ENCODE results near the gene SLC66A2.

Gene SLC66A2

DNA sequence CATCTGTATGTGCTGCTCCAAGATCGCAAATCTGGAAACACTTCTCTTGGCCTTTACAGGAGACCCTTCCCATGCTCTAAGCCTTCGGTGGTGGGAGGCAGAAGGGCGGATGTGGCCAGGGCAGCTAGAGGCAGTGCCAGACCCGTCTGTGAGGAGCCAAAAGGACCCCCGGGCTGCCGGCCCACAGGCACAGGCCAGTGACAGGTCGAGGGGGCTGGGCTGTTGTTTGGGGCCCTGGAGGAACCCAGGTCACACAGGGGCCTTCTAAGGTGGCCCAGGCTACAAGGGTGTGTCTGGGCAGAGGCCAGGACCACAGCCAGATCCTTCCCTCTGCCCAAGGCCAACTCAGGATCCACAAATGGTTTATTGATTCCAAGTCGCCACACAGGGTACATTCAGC, 49.4 kb downstream of the SLC66A2 start:
- DNase-seq (ENCODE audit: low spot score) = no peak

DNA sequence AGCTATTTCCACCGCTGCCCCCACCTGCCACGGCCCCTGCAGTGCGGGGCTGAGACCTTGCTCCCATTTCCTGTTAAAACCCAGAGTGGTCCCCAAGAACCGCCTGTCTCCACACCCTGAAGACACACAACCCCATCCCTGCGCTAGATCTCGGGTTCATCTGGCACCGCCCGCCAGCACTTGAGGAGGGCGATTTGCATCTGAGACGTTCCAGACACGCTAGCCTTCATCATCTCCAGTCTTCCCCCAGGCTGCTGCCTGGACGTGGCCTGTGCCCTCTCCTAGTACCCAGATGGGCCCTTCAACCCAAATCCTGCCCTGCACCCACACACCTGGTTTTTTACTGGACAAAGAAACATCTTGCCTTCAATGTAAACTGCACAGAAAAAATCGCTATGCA, 49.8 kb downstream of the SLC66A2 start:
- DNase-seq (ENCODE audit: low spot score) = no peak

DNA sequence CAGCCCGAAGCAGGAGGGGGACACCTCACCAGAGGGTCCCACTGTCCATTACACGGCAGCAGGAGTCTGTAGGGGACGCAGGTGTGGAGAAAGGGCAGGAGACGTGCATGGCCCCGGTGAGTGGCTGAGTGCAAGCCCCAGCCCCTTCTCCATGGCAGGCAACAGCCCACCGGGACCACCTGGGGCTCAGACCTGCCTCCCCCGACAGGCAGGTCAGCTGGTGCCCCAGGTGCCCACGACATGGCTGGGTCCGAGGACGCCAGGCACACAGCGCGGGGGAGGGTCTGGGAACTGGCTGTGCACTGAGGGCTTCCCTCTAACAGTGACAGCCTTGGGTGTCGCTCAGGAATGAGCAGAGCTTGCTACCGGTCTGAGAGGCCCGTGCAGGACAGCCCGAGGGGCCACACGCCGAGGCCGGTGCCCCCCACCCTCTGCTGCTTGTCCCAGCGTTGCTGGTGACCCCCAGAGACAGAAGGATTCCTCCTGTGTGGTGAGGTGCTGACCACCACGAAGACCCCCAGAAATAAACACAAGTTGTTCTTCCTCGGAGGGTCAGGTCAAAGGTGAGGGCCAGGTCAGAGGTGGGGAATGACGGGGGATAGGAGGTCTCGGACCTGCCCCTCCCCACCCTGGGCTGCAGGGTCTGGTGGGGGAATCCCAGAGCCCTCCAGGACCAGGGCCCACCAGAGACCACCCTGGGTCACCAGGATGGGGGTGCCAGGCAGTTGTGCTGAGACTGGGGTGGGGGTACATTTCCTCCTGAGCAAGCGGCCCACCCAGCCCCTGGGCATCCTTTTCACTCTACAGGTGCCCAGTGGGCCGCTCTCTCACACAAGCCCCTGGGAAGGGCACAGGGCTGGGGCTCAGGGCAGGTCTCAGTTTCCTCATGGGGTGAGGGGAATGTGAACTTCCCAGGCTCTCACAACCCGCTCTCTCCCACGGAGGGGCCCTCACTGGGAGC, 50.6 kb downstream of the SLC66A2 start:
- no peak for DNase-seq (ENCODE audit: low spot score)

DNA sequence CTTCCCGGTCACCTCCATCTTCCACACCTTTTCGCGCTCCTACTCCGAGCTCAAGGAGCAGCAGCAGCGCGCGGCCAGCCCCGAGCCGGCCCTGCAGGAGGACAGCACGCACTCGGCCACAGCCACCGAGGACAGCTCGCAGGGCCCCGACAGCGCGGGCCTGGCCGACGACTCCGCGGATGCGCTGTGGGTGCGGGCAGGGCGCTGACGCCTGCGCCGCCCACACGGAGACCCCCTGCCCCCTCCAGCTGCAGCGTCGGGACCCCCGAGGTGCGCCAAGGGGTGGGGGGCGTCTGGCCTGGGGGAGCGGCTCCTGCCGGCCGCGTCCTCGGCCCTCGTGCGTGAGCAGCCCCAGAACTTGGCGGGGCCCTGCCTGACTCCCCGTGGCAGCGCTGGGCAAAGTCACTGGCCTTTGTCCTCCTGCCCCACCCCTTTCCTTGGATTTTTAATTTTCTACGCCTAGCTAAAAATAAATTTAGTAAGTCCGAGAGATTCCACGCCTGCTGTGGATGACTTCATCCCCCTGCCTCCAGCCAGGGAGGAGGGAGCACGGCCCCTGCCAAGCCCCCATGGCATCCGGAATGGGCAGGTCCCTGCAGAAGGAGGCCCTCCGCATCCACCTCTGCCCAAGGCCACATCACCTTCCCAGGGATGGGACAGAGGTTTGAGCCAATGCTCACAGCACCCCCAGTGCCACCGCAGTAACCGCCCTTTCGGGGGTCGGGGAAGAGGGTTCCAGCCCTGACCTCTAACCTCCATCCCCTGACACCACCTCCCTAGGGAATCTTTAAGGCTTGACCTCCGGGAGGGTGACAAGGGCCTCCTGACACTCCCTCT, 51.6 kb downstream of the SLC66A2 start:
- no peak for DNase-seq (ENCODE audit: low spot score)

DNA sequence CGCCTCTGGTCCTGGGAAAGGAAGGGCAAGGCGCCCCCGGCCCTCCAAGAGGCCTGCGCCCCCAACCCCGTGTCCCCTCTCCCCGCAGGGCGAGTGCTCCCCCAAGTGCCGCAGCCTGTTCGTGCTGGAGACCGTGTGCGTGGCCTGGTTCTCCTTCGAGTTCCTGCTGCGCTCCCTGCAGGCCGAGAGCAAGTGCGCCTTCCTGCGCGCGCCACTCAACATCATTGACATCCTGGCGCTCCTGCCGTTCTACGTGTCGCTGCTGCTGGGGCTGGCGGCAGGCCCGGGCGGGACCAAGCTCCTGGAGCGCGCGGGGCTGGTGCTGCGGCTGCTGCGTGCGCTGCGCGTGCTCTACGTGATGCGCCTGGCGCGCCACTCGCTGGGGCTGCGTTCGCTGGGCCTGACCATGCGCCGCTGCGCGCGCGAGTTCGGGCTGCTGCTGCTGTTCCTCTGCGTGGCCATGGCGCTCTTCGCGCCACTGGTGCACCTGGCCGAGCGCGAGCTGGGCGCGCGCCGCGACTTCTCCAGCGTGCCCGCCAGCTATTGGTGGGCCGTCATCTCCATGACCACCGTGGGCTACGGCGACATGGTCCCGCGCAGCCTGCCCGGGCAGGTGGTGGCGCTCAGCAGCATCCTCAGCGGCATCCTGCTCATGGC, 52.4 kb downstream of the SLC66A2 start:
- no peak for DNase-seq (ENCODE audit: low spot score)

DNA sequence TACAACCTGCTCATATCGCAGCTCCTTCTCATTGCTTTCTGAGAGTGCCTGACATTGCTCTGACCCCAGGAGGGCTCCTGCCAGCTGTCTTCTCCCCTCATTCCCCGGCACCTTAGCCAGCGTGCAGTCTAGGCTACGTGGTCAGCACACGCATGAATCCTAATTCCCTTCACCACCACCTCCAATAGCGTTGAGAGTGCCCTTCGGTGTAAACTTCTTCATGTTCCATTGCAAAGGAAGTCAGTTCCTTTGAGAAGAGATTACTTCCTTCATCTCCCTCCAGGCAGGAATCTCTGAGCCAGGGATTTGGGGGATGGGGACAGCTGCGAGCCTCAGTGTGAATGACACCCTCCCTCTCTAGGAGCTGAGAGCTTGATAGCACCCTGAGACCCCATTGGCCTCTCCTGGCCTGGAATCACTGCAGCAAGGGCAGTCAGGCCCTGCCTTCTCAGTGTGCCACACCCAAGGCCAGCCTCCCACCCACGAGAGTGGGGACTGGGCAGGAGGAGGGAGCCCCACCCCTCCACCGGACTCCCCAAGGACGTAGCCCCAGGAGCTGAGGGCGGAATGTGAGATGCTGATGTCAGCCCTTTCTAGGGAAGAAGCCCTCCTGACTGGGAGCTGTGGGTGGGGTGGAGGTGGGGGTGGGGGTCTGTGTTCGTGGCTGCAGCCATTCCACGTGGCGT, 53.4 kb downstream of the SLC66A2 start:
- no peak for DNase-seq (ENCODE audit: low spot score)

DNA sequence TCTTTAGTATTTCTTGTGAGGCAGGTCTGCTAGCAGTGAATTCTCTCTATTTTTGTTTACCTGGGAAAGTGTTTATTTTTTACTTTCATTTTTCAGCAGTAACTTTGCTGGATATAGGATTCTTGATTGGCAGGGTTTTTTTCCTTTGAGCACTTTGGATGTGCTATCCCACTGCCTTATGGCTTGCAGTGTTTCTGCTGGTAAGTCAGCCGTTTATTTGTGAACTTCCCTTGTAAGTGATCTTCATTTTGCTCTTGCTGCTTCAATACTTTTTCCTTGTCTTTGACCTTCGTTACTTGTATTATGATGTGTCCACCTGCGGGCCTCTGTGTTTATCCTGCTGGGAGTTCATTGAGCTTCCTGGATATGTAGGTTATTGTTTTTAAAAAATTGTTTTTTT, 54.7 kb downstream of the SLC66A2 start:
- DNase-seq (ENCODE audit: low spot score) = no peak

DNA sequence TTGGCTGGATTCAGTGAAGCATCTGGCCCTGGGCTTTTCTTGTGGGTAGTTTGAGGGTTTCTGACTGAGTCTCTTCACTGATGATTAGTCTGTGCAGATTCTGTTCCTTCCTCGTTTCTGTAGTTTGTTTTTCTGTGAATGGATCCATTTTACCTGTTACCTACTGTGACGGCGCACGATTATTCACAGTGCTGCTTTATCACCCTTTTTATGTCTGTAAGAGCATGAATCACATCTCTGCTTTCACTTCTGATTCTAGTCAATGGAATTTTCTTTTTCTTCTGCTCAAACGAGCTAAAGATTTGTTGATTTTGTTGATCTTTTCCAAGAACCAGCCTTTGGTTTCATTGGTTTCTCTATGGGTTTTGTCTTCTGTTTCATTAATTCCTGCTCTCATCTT, 60.8 kb downstream of the SLC66A2 start:
- no peak for DNase-seq (ENCODE audit: low spot score)

DNA sequence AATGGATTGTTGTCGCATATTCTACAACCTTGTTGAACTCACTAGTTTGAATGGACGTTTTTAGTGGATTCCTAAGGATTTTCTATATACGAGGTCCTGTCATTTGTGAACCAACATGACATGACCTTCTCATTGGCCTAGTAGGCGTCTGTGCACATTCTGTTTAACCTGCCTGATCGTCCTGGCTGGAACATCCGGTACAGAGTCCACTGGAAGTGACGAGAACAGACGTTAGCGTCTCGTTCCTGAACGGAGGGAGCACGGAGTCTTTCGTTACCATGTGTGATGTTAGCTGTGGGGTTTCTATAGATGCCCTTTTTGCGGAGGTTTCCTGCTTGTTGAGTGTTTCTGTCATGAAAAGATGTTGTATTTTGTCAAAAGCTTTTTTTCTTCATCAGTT, 61.9 kb downstream of the SLC66A2 start:
- DNase-seq (ENCODE audit: low spot score) = no peak

DNA sequence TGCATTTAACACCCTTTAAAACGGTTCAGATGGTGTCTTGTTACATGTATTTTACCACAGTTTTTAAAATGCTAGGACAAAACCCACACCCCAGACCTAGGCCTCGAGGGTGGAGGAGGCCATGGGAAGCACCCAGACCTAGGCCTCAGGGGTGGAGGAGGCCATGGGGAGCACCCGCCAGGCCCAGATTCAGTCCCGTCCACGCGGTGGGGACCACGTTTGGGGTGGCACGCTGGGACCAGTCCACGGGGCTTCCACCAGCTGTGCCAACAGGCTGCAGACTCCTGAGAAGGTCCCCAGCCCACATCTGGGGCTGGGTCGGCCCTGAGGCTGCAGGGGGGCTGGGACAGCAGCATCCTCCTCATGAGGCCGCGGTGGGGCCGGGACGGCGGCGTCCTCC, 63.4 kb downstream of the SLC66A2 start:
- DNase-seq (ENCODE audit: low spot score) = no peak

DNA sequence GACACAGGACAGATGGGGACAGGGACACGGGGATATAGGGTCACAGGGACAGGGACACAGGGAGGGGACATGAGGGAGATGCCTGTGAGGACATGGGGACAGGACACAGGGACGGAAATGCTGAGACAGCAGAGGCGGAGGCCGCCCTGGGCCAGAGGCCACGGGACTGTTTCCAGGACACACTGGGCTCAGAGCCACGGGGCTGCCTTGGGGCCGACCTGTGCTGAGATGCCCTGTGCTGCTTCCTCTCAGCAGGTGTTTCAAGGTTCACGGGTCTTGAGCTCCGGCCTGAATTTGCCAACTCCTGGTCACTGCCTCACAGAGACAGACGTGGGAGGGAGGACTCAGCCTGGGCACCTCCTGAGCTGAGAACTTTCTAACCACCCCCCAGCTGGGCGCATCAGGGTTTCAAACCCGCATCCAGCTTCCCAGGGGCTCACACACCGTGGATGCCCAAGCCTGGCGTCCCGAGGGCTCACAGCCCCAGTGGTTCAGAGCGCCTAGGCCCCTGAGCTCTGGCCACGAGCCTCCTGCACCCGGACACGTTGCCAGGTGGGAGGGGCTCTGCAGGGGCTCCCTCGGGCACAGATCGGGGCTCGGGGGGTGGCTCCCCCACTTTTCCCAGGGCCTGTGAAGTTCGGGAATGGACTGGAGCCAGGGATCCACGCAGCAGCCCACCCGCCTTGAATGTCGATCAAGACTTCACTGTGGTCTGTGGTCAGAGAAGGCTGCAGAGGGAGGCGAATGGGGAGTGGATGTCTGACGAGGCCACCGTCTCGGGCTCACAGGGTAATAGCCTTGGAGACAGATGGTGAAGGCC, 64.1 kb downstream of the SLC66A2 start:
- no peak for DNase-seq (ENCODE audit: low spot score)

DNA sequence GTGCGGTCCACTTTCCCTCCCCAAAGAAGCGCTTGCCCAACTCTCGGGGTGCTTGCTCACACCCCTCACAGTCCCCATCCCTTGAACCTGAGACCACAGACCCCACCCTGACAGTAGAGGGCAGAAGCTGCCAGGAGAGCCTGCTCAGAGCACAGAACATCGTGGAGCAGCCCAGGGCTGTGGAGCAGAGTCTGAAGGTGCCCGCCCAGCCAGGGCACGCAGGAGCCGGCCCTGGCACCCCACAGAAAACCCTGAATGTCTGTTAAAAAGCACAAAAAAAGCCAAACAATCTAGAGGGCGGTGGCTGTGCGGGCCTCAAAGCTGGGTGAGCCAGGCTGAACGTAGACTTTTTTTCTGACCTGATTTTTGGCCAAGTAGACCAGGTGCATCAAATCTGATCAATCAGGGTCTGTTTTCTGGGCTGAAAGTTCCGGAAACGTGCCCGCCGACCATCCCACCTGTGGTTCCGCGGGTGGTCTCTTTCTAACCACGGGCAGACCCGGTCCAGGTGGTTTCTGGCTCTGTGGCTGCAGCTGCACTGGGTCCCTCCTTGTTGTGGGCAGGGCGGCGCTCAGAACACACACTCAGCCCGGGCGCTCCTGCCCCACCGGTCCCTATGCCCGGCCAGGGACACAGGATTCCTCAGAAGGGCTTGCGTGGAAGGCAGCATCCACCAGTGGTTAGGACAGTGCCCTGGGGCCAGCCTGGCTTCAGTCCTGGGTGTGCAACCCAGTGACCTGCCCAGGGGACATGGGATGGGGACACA, 66.3 kb downstream of the SLC66A2 start:
- DNase-seq (ENCODE audit: low spot score) = no peak

DNA sequence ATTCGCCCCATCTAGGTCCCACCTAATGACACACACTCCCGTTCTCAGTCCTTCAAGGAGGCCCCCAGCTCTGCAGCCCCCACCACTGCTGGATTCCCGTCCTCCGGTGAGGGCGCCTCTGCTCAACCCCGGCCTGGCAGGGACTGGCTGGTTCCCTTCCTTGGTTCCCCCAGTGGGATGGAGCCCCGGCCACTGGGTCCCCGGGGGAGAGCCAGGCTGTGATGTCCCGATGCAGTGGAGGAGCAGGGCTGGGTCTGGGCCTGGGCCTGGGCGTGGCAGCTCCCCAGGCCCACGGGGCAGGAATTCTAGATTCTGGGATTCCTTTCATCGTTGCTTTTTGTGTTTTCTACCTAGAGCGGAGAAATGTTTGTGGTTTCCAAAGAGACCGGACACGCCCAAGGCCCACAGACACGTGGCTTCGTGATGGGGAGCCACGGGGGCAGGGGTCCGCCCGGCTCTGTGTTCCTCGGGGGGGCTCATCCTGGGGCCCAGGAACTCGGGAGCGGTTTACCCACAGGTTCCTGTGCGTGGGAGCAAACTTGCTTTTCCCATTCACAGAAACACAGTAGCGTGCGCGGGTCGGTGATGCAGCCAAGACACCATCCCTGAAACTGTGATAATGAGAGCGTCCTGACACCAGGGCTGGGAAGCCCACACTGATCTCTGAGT, 67.0 kb downstream of the SLC66A2 start:
- DNase-seq (ENCODE audit: low spot score) = no peak

DNA sequence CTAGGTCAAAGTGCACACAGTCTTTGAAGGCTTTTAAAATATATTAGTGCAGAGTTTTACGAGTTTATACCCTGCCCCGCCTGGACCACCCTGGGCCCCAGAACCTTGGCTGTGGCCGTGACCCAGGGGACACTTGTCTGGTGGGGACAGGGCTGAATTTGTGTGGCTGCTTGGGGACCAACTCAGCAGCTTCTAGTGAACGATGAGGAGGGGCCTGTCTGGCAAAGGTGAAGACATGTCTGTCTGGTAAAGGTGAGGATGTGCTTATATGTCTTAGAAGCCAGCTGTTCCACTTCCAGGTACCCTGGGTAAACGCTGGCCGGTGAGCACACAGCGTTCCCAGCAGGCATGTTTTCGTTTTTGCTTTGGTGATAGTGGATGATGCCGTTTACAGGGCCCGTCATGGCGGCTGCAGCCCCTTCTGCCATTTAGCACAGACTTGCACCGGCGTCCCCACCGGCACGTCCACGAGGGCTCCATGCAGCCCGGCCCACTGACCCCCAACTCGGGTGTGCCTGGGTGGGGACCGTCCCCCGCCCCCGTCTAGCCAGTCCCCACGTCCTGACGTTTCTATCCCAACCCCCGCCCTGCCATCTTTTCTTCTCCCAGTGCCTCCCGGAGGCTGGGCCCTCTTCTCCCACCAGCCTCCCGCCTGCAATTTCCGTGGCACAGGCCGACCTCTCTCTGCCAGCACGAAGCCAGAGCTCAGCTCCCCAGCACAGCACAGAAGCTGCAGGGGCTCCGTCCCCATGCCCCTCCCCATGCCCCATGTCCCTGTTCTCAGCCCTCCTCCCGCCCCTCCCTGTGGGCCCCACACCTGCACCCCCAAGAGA, 67.8 kb downstream of the SLC66A2 start:
- DNase-seq (ENCODE audit: low spot score) = no peak

DNA sequence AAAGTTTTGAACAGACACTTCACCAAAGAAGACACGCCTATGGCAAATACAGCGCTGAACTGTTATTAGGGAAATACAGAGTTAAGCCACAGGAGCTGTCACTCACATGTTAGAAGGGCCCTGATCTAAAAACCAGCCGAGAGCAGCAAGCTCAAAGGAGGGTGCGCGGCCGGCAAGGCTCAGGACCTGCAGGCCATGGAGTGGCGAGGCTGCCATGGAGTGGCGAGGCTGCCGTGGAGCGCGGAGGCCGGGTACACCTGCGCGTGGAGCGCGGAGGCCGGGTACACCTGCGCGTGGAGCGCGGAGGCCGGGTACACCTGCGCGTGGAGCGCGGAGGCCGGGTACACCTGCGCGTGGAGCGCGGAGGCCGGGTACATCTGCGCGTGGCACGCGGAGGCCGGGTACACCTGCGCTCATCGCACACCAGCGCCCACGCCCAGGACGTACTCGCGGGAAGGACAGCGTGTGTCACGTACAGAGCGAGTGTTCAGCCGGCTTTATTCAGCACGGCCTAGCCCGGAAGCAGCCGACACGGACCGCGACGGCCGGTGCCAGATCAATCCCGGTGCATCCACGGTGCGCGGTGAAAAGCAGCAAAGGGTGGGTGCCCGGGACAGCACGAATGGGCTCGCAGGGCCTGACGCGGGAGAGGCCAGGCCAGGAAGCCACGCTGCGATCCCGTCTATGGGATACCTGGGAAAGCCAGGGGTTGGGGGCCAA, 68.8 kb downstream of the SLC66A2 start:
- no peak for DNase-seq (ENCODE audit: low spot score)

DNA sequence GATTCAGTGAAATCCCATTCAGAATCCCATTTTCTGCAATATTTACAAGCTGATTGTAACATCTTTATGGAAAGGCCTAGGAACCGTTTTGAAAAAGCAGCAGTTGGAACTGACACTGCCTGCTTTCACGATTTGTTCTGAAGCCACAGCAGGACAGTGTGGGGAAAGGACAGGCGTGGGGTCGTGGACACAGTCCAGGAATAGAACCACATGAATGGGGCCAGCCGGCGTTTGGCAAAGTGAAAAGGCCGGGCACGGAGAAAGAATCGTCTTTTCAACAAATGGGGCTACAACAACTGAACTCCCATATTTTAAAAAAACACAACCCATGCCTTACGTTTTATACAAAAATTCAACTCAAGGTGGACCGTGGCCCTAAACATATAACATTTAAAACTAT, 69.8 kb downstream of the SLC66A2 start:
- DNase-seq (ENCODE audit: low spot score) = no peak

DNA sequence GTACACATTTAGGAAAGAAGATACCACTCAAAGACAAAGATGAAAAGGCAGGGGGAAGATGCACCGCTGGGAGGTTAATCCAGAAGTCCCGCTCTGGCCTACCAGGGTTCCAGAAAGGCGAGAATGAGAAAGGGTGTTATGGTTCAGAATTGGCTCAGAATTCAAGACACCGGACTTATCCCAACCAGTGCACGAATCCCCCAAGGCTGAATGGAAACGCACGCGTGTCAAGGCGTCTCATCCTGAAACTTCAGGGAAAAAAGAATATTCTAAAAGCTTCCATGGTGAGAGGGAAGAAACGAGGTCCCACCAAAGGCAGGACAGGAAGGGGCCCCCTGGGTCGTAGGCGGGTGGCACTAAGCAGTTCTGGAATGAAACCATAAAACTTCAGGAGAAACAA, 71.9 kb downstream of the SLC66A2 start:
- no peak for DNase-seq (ENCODE audit: low spot score)

DNA sequence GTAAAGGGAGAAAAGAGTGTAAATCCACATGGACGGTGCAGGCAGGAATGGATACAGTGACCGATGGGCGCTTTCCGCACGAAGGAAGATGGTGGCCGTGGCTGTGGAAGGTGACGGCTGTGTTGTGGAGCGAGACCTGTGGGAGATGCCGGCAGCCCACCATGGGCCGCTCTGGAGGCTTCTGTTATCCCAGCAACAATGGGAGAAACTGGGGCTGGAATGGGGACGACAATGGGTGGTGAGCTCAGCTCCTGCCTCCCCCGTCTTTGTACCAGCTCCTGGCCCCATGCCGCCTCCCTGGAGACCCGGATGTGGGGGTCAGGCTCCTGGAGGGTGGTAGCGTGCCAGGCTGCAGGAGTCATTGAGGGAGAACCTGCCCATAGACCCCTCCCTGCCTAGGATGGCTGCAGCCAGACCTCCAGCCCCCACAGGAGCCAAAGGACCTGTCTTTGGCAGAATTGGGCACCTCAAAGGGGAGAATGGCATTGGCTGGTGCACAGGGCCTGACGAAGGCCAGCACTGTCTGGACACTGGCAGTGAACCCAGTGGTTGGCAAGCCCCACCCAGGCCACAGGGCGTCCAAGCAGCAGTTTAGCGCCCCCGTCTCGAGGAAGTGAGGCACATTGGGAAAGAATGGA, 72.6 kb downstream of the SLC66A2 start:
- no peak for DNase-seq (ENCODE audit: low spot score)

Measured in CD4-positive, alpha-beta T cell treated with Interleukin-15 for 4 hours (primary cell).